ENCODE results near the gene HLA-F.

DNA sequence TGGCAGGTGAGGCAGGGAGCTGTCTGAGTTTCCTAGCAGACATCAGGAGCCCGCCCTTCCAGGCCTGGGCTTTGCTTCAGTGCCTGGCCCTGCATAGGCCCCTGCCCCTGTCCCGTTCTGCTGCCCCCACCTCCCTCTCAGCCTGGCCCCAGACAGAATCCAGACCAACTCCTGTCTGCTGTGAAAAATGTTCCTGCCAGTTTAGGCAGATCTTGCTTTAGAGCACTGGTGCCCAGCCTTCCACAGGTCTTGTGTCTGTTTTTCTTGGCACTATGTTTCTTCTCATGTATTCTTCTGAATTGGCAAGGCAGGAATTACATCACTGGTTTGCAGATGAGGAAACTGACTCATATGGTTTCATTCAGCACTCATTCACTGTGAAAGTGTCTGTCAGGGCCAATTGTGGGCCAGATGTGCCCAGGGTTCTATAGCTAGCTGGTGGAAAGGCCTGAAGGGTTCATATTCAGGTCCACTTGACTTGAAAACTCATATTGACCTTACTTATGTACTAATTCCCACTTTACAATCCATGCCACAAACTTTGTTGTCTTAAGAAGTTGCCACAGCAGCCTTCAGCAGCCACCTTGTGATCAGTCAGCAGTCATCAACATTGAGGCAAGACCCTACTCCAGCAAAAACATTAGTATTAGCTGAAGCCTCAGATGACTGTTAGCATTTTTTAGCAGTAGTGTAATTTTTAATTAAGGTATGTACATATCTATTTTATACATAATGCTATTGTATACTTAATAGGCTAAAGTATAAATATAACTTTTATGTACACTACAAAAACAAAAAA lies 40.5 kb downstream of the HLA-F start:
- TF ChIP-seq, protein P1, sequence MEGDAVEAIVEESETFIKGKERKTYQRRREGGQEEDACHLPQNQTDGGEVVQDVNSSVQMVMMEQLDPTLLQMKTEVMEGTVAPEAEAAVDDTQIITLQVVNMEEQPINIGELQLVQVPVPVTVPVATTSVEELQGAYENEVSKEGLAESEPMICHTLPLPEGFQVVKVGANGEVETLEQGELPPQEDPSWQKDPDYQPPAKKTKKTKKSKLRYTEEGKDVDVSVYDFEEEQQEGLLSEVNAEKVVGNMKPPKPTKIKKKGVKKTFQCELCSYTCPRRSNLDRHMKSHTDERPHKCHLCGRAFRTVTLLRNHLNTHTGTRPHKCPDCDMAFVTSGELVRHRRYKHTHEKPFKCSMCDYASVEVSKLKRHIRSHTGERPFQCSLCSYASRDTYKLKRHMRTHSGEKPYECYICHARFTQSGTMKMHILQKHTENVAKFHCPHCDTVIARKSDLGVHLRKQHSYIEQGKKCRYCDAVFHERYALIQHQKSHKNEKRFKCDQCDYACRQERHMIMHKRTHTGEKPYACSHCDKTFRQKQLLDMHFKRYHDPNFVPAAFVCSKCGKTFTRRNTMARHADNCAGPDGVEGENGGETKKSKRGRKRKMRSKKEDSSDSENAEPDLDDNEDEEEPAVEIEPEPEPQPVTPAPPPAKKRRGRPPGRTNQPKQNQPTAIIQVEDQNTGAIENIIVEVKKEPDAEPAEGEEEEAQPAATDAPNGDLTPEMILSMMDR (conservative IDR thresholded peaks at IDR 0.05; ENCODE audit: low read length) = no peak
- TF ChIP-seq EZH2phosphoT487 (IDR thresholded peaks at IDR 0.05; ENCODE audit: borderline replicate concordance) = no peak

Measured in Loucy (cell line).